GM21737 (cell line): ENCODE measurements around the gene APOL6.
"Not testable (repeated sequence)": the region's sequence is repeated elsewhere in the genome, so short reads cannot be mapped to it uniquely, and the experiment has no call there.

Experiments used
- ATAC-seq: cut with Tn5 transposase; IDR thresholded peaks from one replicate; pipeline ENCODE4 v1.9.1; 2021; ENCODE audit warnings: mild to moderate bottlenecking, moderate library complexity; ENCODE audit not compliant: unreplicated experiment

Gene APOL6

GRCh38 chr22:35674335-35674734 lies 26.1 kb downstream of the APOL6 start:
- ATAC-seq = no peak

GRCh38 chr22:35676065-35676464 lies 27.8 kb downstream of the APOL6 start:
- not testable (repeated sequence) for ATAC-seq

DNA sequence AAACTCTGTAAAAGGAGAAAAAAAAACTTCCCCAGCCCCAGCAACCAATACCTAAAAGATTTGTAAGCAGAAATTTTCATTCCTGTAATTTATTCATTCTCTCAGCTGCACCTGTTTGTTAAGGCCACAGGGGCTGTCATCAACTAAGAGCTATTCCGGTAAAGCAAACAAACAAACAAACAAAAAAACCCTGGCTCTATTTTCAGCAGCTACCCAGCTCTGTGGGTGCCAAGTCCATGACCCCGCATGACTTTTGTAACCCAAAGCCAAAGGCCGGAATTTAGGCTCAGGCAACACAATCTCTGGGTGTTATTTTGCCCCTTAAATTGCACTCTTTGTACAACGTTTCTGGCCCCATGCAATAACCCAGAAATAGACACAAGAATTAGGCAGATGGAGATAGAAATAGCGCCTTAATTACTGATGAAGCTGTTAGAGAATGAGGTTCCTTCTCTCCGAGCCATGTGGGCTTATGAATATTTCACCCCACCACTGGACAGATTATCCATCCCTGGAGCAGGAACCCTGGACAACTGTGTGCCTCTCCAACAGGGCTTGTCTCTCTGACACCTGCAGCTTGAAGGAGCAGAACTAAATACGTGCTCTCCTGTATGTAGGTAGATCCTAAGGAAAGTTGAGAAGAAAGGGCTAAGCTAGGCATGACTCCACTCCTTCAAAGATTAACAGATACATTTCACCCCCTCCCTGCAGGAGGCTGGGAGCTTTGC lies 29.4 kb downstream of the APOL6 start:
- ATAC-seq = no peak

DNA sequence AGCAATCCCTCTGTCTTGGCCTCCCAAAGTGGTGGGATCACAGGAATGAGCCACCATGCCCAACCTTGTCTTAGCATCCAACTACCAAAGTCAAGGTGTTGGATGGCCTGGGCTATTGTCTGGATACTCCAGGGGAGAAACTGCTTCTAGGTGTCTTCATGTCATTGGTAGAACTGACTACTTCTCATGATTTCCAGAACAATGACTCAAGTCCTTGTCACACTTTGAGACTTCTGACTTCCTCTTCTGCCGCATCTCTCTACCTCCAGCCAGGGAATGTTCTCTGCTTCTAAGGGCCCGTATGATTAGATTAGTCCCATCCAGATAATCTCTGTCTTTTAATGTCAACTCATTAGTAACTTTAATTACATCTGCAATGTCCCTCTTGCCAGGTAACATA lies 30.6 kb downstream of the APOL6 start:
- ATAC-seq = no peak

DNA sequence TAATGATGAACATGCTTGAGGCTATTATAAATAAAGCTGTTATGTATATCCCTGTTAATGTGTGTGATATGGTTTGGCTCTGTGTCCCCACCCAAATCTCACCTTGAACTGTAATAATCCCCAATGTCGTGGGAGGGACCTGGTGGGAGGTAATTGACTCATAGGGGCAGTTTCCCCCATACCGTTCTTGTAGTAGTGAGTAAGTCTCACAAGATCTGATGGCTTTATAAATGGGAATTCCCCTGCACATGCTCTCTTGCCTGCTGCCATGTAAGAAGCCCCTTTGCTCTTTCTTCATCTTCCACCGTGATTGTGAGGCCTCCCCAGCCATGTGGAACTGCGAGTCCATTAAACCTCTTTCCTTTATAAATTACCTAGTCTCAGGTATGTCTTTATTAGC lies 31.2 kb downstream of the APOL6 start:
- not testable (repeated sequence) for ATAC-seq

GRCh38 chr22:35681454-35682052 lies 33.3 kb downstream of the APOL6 start:
- no peak for ATAC-seq

DNA sequence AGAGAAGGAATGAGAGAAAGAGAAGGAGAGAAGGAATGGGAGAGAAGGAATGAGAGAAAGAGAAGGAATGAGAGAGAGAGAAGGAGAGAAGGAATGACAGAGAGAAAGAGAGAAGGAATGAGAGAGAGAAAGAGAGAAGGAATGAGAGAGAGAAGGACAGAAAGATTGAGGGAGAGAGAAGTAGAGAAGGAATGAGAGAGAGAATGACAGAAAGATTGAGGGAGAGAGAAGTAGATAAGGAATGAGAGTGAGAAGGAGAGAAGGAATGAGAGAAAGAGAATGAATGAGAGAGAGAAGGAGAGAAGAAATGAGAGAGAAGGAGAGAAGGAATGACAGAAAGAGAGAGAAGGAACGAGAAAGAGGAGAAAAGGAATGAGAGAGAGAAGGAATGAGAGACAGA lies 35.3 kb downstream of the APOL6 start:
- ATAC-seq = no peak

DNA sequence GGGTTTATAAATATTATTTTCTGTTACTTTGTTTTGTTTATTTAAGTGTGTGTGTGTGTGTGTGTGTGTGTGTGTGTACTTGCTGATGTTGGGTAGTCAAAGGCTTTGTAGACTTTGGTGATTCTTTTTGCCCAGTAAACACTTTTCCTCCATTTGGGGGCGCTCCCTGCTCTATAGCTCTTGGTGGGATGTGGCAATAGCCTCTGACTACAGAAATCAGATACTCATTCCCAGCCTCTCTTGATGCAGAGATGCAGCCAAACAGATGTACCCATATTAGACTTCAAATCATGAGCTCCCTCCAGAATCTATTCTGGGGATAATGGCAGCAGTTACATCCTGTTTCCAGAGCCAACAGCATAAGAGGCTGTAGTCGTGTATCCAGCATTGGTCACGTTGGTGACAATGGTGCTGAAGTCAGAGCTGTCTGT lies 36.0 kb downstream of the APOL6 start:
- no peak for ATAC-seq

DNA sequence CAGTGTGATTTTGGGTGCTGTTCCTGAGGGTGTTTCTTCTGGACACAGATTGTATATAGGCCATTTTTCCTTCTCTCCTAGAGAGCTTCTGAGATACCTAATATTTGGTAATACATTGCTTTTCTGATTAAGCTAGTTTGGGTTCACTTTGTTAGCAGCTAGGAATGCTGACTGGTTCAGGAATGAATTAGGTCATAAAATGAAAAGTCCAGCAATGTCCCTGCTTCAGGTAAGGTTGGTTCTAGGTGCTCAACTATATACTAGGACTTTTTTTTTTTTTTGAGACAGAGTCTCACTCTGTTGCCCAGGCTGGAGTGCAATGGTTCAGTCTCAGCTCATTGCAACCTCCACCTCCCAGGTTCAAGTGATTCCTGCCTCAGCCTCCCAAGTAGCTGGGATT lies 36.5 kb downstream of the APOL6 start:
- ATAC-seq = no peak

GRCh38 chr22:35685731-35686130 lies 37.5 kb downstream of the APOL6 start:
- ATAC-seq = no peak

GRCh38 chr22:35686298-35686697 lies 38.1 kb downstream of the APOL6 start:
- no peak for ATAC-seq

- ATAC-seq = no peak
Measured at GRCh38 chr22:35687461-35687860, 39.2 kb downstream of the APOL6 start.

DNA sequence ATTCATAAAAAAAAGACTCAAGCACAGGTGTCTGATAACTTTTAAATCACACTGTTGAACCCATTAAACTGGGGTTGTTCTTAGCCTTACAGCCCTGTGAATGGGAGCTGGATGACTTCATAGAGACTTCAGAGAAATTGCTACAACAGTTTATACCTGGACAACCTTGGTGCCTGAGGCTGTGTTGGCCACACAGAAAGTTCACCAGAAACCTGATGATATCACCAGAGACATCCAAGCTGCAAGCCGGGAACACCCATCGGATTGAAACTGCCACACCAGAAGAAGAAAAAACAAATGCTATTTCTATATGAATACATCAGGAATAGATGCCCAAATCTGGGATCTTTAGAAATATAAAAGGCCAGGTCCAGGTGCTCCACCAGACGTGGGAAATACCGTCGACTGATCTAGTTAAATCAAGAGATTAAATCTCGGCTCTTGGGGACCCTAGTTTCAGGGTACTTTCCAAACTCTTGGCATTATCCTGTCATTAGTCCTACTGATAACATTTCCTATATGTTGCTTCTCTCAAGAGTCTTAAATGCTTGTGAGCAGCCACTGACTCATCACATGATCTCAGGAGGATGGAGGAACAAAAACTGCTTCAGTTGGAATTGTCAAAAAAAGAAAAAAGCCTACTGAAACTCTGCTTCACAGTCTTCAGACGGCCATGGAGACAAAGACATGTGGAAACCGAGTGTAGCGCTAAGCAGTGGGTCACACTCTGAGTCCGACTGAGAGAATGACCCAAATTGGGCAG lies 40.8 kb downstream of the APOL6 start:
- no peak for ATAC-seq

DNA sequence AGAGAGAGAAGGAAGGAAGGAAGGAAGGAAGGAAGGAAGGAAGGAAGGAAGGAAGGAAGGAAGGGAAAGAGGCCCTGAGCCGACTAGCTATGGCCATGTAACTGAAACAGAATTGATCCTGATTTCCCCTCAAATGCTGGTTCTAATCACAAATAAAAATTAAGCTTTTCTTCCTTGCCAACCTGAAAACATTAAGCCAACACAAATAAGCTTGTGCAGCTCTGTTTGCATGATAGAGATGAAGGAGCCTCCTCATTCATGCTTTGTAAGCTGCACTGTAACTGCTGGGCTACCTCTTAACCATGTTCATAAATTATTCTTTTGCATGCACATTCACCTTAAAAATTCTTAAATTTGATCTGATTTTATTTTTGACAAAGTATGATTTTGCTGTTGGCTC lies 41.8 kb downstream of the APOL6 start:
- ATAC-seq = no peak

DNA sequence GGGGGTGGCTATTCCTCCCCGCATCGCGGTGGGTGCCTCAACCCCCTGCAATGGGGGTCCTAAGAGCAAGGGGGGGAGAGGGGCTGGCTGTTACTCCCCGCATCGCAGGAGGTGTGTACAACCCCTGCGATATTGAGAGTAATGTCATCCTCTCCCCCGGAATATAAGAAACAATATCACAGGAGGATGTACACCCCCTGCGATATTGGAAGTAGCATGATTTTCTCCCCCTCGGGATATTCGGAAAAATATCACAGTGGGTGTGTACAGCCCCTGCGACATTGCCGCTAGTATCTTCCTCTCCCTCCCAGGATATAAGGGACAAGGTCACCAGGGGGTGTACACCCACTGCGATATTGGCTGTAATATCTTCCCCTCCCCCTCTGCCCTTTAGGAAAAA lies 47.0 kb downstream of the APOL6 start:
- ATAC-seq = no peak

DNA sequence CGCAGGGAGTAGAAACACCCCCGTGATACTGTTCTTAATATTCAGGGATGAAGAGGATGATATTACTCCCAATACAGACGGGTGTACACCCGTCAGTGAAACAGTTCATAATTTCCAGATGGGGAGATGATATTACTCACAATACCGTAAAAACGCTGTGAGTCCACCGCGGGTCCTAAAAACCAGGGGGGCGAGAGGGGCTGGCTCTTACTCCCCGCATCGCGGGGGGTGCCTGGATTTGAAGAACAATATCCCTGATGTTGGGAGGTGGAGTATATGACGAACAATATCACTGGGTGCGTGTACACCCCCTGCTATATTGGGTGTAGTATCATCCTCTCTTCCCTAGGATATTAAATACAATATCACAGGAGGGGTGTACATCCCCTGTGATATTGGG lies 48.9 kb downstream of the APOL6 start:
- no peak for ATAC-seq

GRCh38 chr22:35699852-35700251 lies 51.6 kb downstream of the APOL6 start:
- not testable (repeated sequence) for ATAC-seq

DNA sequence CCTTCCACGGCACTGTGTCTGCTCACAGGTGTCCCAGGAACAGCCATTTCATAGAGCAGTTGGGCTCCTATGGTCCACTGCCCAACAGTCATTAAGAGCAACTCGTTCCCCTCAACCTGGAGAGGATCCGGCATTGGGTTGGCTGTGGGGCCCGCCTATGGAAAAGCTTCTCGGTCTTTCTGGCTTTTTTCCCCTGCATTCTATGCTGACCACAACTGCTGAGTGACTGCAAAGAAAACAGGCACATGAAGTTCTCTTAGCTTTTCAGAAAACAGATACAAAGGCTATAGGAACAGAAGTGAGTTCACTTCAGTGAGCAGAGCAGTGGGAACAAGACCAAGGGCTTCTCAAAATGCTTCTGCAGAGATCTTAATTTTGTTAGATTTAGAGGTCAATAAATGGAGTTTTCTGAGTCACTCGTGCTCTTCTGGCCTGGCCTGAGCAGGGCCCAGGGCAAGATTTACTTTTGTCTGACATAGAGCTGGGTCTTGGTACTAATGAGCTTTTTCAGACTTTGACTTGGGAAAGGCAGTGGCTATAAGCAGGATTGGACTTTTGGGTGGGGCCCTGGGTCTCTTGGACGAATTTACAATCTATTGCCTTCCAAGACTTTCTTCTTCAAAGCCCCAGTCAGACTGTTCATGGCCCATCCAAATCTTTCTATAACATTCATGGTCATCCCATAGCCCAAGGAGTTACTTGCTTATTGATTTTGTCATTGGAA lies 55.8 kb downstream of the APOL6 start:
- no peak for ATAC-seq

DNA sequence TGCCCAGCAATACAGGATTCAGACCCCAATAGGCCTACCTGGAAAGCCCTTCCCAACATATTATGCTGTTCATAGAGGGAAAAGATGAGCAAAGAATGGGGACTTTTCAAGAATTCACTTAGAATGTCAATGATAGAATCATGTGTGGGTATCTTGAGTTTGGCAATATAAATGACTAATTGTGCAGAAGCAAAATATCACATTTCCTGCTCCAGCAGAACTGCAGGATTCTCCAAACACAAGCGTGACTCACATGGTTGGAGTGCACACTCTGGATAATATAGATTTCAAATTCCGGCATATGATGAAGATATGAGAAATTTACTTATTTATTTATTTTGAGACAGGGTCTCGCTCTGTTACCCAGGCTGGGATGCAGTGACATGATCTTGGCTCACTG lies 56.9 kb downstream of the APOL6 start:
- ATAC-seq = no peak

GRCh38 chr22:35708453-35708852 lies 60.2 kb downstream of the APOL6 start:
- ATAC-seq = no peak

DNA sequence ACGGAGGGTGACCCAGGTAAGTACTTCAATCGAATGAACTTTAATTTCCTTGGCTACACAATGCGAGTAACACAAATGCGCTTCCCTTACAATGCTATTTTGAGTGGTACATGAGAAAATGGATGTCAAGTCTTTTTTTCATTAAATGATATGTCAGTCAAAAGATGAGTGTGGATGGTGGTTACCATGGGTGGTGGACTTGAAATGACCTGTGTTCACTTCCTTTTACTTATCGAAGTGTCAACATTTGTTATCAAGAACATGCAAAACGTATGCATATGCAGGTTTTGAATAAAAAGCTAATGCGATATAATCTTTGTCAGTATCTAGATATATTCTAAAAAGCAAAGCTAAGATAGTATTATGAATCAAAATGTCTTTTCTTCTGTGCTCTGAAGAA lies 60.7 kb downstream of the APOL6 start:
- no peak for ATAC-seq
